NCI-H2227 (cell line): ENCODE data around the gene RERE.
A peak's percentile ranks its signal among the peaks of the same experiment; 100 is the strongest.
"Not testable (repeated sequence)": the region's sequence is repeated elsewhere in the genome, so short reads cannot be mapped to it uniquely, and the experiment has no call there.

ENCODE experiments used
- DNase-seq: peaks from one replicate; lab custom pipeline; 2025; ENCODE audit not compliant: unreplicated experiment; lab: John Stamatoyannopoulos, UW

The RERE gene

GRCh38 chr1:8844501-8845006 lies 27.1 kb upstream of the RERE start:
- DNase-seq: no peak

DNA sequence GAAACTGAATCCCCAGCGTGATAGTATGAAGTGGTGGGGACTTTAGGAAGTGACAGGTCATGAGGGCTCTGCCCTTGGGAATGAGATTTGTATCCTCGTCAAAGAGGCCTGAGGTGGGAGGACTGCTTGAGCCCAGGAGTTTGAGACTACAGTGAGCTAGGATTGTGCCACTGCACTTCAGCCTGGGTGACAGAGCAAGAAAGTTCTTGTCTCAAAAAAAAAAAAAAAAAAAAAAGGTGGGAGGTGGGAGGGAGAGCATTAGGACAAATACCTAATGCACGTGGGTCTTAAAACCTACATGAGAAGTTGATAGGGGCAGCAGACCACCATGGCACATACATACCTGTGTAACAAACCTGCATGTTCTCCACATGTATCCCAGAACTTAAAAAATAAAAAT lies 24.0 kb upstream of the RERE start:
- no peak for DNase-seq

GRCh38 chr1:8839990-8840389 lies 22.6 kb upstream of the RERE start:
- DNase-seq: no peak

DNA sequence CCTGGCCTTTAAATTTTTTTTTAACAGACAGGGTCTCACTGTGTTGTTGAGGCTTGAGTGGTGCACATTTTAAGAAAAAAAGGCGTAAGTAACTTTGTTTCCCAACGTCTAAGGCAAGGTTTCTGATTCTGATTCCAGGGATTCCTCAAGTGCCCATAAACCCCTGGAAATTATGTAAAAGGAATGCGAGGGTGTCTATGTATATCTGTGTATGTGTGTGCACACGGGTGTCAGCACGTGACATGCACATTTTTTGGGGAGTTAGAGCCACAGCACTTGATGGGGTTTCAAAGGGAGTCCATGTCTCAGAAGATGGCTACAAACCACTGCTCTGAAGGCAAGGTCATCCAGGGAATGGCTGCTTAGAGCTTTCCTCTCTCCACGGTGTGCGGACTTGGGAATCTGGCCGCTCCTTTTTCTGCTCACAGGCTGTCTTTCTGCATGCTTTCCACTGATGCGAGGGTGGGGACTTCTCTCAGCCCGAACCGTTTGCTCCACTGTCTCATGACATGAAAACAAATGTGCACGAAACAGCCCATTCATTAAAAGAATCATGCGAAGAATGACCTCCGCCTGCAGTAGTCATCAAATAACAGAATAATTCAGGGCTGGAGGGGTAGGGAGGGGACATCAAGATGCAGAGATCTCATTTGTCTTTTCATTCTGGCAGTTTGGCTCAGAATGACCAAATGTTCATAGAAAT lies 18.7 kb upstream of the RERE start:
- peak; percentile 35 for DNase-seq

- peak; percentile 17 for DNase-seq
These were observed 13.9 kb upstream of the RERE start for GRCh38 chr1:8831340-8831739.

GRCh38 chr1:8830732-8831131 lies 13.3 kb upstream of the RERE start:
- DNase-seq: not testable (repeated sequence)

DNA sequence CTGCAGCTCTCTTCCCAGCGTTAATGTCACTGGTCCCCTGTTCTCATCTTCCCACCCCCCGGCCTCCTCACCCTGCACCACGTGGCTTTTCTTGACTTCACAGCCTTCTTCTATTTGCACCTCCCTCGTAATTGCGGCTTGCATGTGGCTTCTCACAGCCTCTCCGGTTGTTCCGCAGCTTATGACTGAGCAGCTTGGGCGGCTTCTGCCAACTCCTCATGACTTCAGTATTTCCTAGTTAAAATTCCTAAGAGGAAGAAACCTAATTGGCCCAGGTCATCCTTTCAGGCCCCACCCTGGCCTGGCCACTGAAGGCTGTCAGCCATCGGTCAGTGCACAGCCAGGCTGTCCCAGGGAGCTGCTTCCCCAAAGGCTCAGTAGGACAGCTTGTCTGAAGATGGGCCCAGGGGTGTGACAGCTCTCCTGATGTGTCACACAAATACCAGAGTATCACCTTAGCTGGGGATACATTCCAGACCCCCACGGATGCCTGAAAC lies 8.6 kb upstream of the RERE start:
- DNase-seq: no peak

GRCh38 chr1:8823295-8823664 lies 5.8 kb upstream of the RERE start:
- DNase-seq: no peak

DNA sequence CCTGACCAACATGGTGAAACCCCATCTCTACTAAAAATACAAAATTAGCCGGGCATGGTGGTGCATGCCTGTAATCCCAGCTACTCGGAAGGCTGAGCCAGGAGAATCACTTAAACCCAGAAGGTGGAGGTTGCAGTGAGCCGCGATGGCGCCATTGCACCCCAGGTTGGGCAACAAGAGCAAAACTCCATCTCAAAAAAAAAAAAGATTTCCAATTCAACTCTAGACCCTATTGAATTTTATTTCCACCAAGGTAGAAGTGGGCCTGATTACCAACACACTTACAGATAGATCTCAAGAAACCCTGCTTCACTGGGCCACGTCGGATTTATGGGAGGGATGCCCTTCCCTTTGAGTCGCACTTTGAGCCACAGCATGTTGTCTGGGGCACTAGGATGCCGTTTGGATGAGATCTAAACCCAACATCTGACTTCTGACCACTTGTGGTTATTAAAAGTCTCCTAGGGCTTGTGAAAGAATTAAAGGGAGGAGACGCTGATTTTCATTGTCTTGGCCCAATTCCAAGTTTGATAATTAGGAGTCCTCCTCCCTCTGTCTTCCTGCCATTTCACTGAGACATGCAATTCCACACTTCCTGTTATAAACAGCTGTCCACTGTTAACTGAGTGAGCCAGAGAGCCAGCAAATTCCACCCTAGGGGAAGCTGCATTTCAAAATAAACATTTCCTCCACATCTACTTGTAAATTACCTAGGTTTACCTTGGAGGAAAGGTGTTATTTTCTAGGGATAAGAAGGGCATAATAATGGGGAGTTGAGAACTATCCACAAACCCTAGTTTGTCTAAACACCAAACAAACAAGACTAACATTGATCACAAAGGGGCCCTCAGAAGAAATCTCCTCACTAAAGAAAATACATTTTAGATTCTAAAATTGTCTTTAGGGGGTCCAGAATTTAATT lies 5.2 kb upstream of the RERE start:
- peak; percentile 83 for DNase-seq

DNA sequence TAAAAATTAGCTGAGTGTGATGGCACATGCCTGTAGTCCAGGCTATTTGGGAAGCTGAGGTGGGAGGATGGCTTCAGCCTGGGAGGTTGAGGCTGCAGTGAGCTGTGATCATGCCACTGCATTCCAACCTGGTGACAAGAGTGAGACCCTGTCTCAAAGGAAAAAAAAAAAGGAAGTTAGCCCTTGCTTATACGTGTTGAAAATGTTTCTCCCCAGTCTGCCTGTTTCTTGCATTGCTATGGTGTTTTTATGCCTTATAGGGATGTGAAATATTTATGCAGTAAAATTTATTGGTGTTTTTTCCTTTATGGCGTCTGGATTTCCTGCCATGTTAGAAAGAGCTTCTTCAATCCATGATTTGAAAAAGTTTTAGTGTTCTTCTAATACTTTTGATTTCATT lies 3.6 kb upstream of the RERE start:
- DNase-seq: no peak

- not testable (repeated sequence) for DNase-seq
These were observed 1.3 kb upstream of the RERE start for GRCh38 chr1:8818789-8819188.

- DNase-seq: peak; percentile 47
These were observed 910 bp upstream of the RERE start for GRCh38 chr1:8818325-8818775.

DNA sequence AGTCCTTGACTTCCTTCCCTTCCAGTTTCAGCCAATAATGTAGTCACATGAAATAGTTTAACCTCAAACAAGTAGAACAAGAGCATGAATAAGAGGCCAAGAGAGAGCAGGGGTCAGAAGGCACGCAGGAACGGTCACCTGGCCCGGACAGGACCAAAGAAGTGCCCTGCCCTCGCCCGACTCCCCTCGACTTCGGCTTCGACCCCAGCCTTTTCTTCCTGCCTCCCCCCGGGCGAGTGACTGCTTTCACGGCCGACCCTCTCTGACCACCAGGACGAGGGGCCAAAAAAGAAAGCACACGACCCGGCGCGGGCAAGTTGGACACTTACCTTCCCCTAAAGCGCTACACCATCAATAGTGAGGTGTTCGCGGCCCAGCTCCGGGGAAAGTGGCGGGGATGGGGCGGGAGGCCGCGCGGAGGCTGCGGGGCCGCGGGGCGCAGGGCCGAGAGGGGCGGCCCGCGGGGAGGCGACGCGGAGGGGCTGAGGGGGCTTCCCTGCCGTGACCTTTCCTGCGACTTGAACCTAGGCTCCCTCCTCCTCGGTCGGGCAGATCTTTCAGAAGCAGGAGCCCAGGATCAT lies 519 bp downstream of the RERE start:
- peak; percentile 52 for DNase-seq

DNA sequence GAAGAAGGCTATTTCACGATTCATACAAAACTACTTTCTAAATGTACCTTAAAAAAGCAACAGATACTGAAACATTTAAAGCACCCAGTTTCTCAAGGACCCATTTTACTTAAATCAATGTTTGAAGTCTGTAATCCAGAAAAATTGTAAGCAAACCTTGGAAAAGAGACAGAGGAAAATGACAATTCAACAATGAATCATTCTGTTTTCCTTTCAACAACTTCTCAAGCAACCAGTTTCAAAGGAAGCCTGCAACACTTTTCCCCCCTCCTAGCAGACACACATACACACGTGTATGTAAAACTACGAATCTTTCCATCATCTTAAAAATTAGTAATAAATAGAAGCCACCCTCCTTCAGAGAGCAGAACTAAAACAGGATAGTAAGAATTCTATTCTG lies 1.2 kb downstream of the RERE start:
- no peak for DNase-seq

- DNase-seq: peak; percentile 51
These were observed 1.8 kb downstream of the RERE start for GRCh38 chr1:8815582-8816151.

DNA sequence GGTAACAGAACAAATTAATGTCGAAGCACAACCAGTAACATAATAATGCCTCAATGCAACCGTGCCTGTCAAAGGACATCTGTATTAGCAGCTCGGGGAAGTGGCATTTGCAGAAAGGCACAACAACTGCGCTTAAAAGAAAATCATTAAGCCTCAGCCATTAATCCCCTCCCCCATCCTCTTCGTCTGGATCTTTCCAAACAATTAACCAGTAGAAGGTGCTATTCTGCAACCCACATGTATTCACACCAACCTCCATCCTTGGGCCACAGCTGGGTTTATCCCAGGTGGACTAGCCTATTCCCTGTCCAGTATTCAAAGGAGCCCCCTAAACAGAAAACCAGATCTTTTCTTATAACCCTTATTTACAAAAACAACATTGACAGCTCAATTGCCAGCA lies 2.6 kb downstream of the RERE start:
- DNase-seq: peak; percentile 32

DNA sequence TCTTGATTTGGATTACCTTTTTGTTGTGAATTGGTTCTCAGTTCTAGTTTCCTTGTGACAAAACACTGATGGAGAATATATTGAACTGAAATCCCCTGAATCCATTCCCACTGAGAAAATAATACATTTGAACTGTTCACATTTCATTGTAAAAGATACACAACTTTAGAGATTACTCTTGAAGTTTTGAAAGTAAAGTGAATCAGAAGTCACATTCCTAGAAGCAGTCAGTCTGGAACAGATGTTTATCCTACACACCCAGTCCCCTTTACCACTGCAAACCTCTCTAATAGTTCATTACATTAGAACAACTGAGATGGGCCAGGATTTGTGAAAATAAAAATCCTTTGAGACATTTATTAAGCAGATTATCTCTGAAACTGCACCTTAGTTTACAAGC lies 3.4 kb downstream of the RERE start:
- DNase-seq: no peak

- no peak for DNase-seq
These were observed 4.2 kb downstream of the RERE start for GRCh38 chr1:8813016-8813763.

- no peak for DNase-seq
These were observed 5.4 kb downstream of the RERE start for GRCh38 chr1:8812081-8812480.

DNA sequence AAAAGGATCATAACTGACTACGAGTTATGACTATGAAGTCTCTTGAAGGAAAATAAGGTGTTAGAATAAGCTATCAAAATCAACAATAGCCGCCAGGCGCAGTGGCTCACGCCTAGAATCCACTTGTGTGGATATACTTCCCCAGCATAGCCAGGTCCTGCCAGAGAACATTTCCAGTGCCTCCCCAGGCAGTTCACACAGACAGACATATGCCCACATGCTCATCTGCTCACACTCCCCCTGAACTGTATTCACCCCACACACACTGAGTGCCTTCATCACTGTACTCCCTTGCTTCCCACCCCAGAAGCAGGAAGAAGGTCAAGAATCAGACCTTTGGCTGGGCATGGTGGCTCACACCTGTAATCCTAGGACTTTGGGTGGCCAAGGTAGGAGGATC lies 6.5 kb downstream of the RERE start:
- DNase-seq: no peak

- no peak for DNase-seq
These were observed 8.1 kb downstream of the RERE start for GRCh38 chr1:8809342-8809736.
